Astrocyte (in vitro differentiated cells and primary cell): ENCODE data around the gene ASB7.
"Not testable (repeated sequence)": the region's sequence is repeated elsewhere in the genome, so short reads cannot be mapped to it uniquely, and the experiment has no call there.

ENCODE experiments used
- EZH2 ChIP-seq: IDR thresholded peaks from 2 replicates; pipeline ENCODE4 v1.6.1; 2012; ENCODE audit warnings: mild to moderate bottlenecking, low read length, inconsistent platforms; ENCODE audit not compliant: insufficient read depth
- TF ChIP-seq, protein P1 (sequence below): IDR thresholded peaks from 2 replicates; pipeline ENCODE4 v1.5.1; 2011; ENCODE audit warnings: low read depth, mild to moderate bottlenecking, inconsistent platforms, low read length, moderate library complexity; ENCODE audit not compliant: insufficient read depth

DNA sequence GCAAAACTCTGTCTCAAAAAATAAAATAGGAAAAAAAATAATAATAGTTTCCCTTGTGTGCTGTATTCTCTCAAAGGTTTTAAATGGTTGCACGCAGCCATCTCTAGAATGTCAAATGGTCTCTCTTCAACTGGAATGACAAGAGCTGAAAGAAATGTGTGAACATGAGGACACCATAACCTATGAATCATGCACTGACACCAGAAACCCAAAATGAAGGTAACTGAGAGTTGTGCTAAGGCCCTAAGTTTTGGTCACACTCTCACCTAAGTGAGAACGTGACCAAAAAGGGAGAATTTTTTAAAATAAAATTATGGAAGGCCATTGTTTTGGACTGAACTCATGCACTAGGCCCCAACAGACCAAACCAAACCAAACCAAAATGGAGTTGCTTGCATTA is 11.2 kb upstream of the ASB7 start:
- TF ChIP-seq, protein P1, sequence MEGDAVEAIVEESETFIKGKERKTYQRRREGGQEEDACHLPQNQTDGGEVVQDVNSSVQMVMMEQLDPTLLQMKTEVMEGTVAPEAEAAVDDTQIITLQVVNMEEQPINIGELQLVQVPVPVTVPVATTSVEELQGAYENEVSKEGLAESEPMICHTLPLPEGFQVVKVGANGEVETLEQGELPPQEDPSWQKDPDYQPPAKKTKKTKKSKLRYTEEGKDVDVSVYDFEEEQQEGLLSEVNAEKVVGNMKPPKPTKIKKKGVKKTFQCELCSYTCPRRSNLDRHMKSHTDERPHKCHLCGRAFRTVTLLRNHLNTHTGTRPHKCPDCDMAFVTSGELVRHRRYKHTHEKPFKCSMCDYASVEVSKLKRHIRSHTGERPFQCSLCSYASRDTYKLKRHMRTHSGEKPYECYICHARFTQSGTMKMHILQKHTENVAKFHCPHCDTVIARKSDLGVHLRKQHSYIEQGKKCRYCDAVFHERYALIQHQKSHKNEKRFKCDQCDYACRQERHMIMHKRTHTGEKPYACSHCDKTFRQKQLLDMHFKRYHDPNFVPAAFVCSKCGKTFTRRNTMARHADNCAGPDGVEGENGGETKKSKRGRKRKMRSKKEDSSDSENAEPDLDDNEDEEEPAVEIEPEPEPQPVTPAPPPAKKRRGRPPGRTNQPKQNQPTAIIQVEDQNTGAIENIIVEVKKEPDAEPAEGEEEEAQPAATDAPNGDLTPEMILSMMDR: not testable (repeated sequence)
- TF ChIP-seq EZH2: not testable (repeated sequence)
